CD4-positive, alpha-beta T cell treated with Interleukin-15 for 1 hour (primary cell): ENCODE measurements around the gene RCAN3.
A peak's percentile ranks its signal among the peaks of the same experiment; 100 is the strongest.

Experiments used
- DNase-seq: peaks from one replicate; pipeline ENCODE4 v3.0.0-alpha.2; 2020

Gene RCAN3

GRCh38 chr1:24586119-24586518 lies 83.5 kb downstream of the RCAN3 start:
- DNase-seq: no peak

- peak; percentile 47 for DNase-seq
Observed at GRCh38 chr1:24586970-24587820, 84.6 kb downstream of the RCAN3 start.

- no peak for DNase-seq
Observed at GRCh38 chr1:24588573-24588972, 85.9 kb downstream of the RCAN3 start.

GRCh38 chr1:24589200-24589599 lies 86.6 kb downstream of the RCAN3 start:
- no peak for DNase-seq
